Measurements from ENCODE around the gene OSBPL9.
A peak's percentile ranks its signal among the peaks of the same experiment; 100 is the strongest.
"Not testable (repeated sequence)": the region's sequence is repeated elsewhere in the genome, so short reads cannot be mapped to it uniquely, and the experiment has no call there.

The OSBPL9 gene

GRCh38 chr1:51616903-51617708, at the start of gene OSBPL9:
Gene OSBPL9 (plus strand): TSS chr1:51617092. CDS start chr1:51617111, 19 bp downstream.
- DNase-seq, result peak; percentile 44 to 87

- no peak for DNase-seq
These were observed 49.2 kb upstream of the OSBPL9 start for GRCh38 chr1:51567653-51568052.

- no peak for DNase-seq
These were observed 48.5 kb upstream of the OSBPL9 start for GRCh38 chr1:51568231-51568935.

GRCh38 chr1:51569284-51570062, 47.4 kb upstream of the OSBPL9 start:
- DNase-seq, result no peak

GRCh38 chr1:51570063-51570710, 46.7 kb upstream of the OSBPL9 start:
- no peak for DNase-seq

GRCh38 chr1:51572365-51572764, 44.5 kb upstream of the OSBPL9 start:
- no peak for DNase-seq

GRCh38 chr1:51574796-51575195, 42.1 kb upstream of the OSBPL9 start:
- no peak for DNase-seq

GRCh38 chr1:51575406-51576084, 41.3 kb upstream of the OSBPL9 start:
- no peak for DNase-seq

GRCh38 chr1:51576085-51576444, 40.8 kb upstream of the OSBPL9 start:
- no peak for DNase-seq

- DNase-seq, result no peak
These were observed 40.0 kb upstream of the OSBPL9 start for GRCh38 chr1:51576923-51577322.

GRCh38 chr1:51578383-51579109, 38.3 kb upstream of the OSBPL9 start:
- DNase-seq, result no peak

GRCh38 chr1:51581238-51581637, 35.7 kb upstream of the OSBPL9 start:
- no peak for DNase-seq

- DNase-seq, result no peak
These were observed 33.4 kb upstream of the OSBPL9 start for GRCh38 chr1:51583532-51583931.

- DNase-seq, result no peak
These were observed 32.9 kb upstream of the OSBPL9 start for GRCh38 chr1:51584021-51584420.

GRCh38 chr1:51592711-51593110, 24.2 kb upstream of the OSBPL9 start:
- no peak for DNase-seq

- DNase-seq, result no peak
These were observed 22.2 kb upstream of the OSBPL9 start for GRCh38 chr1:51594716-51595115.

- no peak for DNase-seq
These were observed 16.4 kb upstream of the OSBPL9 start for GRCh38 chr1:51600529-51600928.

GRCh38 chr1:51600965-51601364, 15.9 kb upstream of the OSBPL9 start:
- no peak for DNase-seq

- no peak for DNase-seq
These were observed 10.8 kb upstream of the OSBPL9 start for GRCh38 chr1:51605961-51606723.

GRCh38 chr1:51607681-51608095, 9.2 kb upstream of the OSBPL9 start:
- no peak for DNase-seq

- not testable (repeated sequence) for DNase-seq
These were observed 6.8 kb upstream of the OSBPL9 start for GRCh38 chr1:51610104-51610503.
